Measurements from ENCODE around the gene ZNF740.

DNA sequence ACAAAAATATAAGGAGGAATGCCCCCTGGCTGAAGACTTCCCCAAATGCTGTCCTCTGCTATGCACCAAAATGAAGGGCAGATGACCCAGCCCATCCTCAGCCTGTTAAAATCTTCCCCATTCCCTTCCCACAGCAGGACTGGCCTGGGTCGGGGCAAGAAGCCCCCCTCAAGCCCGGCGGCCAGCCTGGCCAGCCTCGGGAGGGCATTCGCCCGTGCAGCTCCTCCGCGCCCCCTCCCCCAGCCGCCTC is 51.1 kb downstream of the ZNF740 start:
- TF ChIP-seq EZH2phosphoT487 (IDR thresholded peaks at IDR 0.05; ENCODE audit: borderline replicate concordance, low read length) = no peak; the same call in 1 of the 2 replicates
- TF ChIP-seq, protein P1, sequence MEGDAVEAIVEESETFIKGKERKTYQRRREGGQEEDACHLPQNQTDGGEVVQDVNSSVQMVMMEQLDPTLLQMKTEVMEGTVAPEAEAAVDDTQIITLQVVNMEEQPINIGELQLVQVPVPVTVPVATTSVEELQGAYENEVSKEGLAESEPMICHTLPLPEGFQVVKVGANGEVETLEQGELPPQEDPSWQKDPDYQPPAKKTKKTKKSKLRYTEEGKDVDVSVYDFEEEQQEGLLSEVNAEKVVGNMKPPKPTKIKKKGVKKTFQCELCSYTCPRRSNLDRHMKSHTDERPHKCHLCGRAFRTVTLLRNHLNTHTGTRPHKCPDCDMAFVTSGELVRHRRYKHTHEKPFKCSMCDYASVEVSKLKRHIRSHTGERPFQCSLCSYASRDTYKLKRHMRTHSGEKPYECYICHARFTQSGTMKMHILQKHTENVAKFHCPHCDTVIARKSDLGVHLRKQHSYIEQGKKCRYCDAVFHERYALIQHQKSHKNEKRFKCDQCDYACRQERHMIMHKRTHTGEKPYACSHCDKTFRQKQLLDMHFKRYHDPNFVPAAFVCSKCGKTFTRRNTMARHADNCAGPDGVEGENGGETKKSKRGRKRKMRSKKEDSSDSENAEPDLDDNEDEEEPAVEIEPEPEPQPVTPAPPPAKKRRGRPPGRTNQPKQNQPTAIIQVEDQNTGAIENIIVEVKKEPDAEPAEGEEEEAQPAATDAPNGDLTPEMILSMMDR (IDR thresholded peaks at IDR 0.05; ENCODE audit: low read depth, low read length, poor library complexity, severe bottlenecking) = no peak

All from DOHH2 (cell line).